GM10266 (cell line): ENCODE results near the gene PROP1.
"Not testable (repeated sequence)": the region's sequence is repeated elsewhere in the genome, so short reads cannot be mapped to it uniquely, and the experiment has no call there.

Experiments
- DNase-seq: peaks from one replicate; pipeline ENCODE4 v3.0.0; 2012; ENCODE audit errors: extremely low spot score
- TF ChIP-seq, protein P1 (sequence below): IDR thresholded peaks from 2 replicates; pipeline ENCODE4 v1.5.1; 2012; ENCODE audit warnings: mild to moderate bottlenecking, low read depth; ENCODE audit not compliant: control insufficient read depth, insufficient read depth; ENCODE audit errors: missing control alignments

The PROP1 gene

DNA sequence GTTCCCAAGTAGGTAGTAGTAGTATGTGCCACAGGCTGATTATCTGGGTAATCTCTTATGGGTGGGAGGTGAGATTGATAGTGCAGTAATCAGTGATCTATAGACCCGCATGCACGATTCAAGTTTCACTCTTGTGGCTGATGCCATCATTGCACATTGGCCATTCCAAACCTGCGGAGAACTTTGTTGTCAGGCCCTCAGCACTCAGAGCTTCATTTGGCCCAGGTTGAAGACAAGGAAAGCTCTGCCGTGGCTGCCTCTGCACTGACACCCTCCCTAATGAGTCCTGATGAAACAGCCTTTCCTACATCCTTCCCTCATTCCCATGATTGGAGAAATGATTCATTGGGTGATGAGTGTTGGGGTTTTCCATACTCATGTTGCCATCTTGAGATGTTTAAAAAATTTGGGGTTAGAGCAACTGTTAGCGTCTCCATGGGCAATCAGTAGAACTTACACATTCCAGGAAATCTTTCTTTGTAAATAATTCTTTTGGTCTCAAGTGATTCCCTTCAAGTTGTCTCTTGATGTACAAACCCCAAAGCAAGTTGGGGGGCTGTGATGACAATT, 22.9 kb downstream of the PROP1 start:
- TF ChIP-seq, protein P1, sequence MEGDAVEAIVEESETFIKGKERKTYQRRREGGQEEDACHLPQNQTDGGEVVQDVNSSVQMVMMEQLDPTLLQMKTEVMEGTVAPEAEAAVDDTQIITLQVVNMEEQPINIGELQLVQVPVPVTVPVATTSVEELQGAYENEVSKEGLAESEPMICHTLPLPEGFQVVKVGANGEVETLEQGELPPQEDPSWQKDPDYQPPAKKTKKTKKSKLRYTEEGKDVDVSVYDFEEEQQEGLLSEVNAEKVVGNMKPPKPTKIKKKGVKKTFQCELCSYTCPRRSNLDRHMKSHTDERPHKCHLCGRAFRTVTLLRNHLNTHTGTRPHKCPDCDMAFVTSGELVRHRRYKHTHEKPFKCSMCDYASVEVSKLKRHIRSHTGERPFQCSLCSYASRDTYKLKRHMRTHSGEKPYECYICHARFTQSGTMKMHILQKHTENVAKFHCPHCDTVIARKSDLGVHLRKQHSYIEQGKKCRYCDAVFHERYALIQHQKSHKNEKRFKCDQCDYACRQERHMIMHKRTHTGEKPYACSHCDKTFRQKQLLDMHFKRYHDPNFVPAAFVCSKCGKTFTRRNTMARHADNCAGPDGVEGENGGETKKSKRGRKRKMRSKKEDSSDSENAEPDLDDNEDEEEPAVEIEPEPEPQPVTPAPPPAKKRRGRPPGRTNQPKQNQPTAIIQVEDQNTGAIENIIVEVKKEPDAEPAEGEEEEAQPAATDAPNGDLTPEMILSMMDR = no peak
- no peak for DNase-seq

DNA sequence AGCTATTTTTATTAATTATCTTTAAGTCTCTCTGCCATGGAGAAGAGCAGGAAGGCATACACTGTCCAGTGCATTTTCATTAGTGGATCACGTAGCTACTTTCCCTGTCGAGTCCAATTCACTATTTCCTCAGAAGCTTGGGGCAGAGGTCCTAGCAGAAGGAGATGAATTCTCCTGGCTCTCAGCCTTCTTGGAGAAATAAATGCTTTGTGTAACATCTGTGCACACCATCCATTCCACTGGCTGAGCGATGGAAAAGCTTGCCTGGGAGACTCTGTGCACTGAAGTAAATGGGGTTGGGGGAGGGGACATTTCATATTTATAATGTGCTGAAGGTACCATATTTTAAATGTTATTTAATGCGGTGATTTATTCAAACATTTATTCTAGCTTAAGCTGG, 23.4 kb downstream of the PROP1 start:
- TF ChIP-seq, protein P1 = no peak
- DNase-seq = no peak

DNA sequence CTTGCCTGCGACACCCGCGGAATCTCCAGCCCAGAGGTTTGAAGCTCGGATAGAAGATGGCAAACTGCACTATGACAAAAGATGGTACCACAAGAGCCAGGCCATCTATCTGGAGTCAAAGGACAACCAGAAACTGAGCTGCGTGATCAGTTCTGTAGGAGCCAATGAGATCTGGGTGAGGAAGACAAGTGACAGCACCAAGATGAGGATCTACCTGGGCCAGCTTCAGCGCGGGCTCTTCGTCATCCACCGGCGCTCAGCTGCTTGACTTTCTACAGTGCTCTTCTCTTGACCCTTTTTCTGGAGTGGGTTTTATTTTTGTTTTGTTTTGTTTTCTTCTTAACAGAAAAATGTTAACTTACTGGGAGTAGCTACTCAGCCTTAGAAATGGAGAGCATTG, 24.0 kb downstream of the PROP1 start:
- DNase-seq = not testable (repeated sequence)

DNA sequence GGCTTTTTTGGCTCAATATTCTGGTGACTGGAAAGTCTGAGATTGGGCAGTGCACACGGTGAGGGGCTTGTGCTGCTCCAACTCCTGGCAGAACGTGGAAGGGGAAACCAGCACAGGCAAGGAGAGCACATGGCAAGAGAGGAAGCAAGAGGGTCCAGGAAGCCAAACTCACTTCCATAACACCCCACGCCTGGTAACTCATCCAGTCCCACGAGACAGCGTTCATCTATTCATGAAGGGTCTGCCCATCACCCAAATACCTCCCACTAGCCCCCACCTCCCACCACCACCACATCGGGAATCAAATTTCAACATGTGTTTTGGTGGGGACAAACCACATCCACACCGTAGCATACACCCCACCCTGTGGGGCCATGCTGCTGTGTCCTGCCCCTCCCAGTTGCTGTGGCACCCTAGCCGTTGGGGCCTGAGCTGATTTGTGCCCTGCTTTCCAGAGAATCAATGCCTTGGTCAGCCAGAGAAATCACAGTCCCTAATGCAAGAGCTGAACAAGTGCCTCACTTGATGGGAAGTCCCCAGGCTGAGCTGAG, 27.3 kb downstream of the PROP1 start:
- TF ChIP-seq, protein P1 = no peak
- DNase-seq = no peak

DNA sequence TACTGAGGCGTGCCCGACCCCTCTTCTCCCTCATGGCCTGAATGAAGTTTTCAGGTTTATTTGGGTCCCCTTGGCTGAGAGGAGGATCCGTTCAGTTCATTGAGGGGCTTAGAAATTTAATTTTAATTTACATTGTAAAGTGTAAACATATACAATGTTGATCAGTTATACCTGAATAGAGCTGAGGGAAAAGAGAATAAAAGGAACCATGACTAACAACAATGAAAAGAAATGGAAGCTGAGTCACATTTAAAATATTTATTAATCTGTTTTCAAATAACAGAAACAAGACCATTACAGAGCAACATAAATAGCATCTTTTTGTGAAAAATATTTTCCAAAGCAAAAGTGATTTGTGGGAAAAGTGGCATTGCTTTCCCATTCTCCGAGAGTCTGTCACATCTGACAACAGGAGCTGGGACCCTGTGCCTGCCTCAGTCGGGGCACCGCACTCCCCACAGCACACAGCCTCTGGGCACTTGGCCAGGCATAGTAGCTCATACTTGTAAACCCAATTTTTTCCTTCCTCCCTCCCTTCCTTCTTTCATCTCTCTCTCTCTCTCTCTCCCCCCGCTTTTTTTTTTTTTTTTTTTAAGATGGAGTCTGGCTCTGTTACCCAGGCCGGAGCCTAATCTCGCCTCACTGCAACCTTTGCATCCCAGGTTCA, 28.7 kb downstream of the PROP1 start:
- TF ChIP-seq, protein P1 = no peak
- no peak for DNase-seq

DNA sequence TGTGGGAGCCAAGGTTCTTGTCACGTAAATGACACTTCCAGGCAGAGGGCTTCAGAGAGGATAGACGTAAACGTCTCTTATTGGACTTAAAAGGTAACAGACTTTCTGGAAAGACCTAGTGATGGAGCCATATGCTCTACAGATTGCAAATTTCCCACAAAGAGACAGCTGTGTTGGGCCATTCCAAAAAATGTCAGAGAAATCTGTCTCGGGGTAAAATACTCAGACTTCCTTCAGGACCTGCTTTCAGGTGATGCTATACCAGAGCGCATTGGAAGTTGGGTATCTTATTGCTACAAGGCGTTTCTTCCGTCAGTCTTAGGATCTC, 29.2 kb downstream of the PROP1 start:
- no peak for DNase-seq
- TF ChIP-seq, protein P1 = no peak

DNA sequence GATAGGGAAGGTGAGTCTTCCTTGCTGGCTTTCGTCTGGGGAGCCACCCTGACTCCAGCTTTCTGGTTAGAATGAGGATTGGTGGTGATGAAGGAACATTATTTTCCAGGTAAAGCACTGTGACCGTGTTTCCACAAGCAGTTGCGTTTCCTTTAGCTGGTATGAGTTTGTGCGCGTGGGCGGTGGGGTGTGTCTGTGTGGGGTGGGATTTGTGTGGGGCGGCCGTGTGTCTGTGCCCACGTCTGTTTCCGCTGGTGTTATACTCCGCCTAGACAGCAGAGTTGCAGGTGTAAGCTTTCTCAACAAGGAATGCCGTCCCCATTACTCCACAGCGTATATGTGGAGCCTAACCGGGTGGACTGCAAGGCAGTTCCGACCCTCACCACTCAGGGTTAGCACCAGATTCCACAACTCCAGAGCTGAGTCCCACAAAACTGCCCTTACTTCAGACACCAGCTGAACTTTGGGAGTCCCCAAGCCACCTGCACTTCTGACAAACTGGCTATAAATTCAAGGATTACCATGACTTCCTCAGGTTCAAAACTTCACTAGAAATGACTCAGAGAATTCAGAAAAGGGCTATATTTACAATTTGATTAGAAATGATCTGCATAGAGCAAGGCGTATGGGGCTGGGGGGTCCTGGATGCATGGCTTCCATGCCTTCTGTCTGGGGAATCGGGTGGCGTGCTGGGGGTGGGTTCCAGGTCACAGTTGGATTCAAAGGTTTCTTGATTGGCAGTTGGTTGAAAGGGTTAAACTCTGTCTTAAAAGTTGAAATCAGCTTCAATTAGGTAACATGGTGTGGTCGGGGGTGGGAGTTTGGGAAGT, 29.8 kb downstream of the PROP1 start:
- TF ChIP-seq, protein P1 = no peak
- DNase-seq = no peak
